Measurements from ENCODE around the gene TRAPPC10.

DNA sequence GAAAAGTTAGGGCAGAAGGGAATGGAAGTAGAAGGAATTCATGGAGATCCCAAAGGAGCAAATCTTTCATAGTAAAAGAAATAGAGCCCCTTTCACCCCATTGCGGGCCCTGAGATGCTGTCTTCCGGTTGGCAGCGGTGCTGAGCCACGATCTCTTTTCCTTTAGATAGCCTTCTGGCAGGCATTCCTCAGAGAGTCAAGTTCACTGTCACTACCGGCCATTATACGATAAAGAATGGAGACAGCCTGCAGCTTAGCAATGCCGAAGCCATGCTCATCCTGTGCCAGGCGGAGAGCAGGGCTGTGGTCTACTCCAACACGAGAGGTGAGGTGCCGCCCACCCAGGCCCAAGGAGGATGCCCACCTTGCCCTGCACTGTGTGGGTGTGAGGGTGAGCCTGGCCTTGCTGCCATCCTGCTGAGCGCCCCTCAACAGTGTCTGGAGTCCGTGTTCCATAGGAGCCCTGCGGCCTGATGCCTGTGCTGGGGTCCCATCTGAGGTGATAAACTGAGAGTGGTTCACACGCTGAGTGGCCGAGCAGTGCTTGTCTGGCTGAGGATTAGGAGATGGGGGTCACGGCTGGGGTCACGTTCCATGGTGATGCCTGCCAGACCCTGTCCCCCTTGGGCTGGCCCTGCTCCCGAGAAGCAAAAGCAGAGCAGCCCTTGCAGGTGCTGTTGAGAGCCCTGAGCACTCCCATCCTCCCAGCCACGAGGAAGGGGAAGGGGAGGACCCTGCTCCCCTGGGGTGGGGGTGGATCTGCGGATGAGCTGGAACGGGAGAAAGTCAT, 74.7 kb downstream of the TRAPPC10 start:
- no peak for TF ChIP-seq POLR2A (IDR thresholded peaks at IDR 0.05)
- TF ChIP-seq, protein P1, sequence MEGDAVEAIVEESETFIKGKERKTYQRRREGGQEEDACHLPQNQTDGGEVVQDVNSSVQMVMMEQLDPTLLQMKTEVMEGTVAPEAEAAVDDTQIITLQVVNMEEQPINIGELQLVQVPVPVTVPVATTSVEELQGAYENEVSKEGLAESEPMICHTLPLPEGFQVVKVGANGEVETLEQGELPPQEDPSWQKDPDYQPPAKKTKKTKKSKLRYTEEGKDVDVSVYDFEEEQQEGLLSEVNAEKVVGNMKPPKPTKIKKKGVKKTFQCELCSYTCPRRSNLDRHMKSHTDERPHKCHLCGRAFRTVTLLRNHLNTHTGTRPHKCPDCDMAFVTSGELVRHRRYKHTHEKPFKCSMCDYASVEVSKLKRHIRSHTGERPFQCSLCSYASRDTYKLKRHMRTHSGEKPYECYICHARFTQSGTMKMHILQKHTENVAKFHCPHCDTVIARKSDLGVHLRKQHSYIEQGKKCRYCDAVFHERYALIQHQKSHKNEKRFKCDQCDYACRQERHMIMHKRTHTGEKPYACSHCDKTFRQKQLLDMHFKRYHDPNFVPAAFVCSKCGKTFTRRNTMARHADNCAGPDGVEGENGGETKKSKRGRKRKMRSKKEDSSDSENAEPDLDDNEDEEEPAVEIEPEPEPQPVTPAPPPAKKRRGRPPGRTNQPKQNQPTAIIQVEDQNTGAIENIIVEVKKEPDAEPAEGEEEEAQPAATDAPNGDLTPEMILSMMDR (IDR thresholded peaks at IDR 0.05): no peak

Data from lower leg skin (tissue), 3 donors.